ENCODE results near the gene LRRIQ4.

Gene LRRIQ4

GRCh38 chr3:169880576-169881250 is 68.0 kb downstream of the LRRIQ4 start:
- TF ChIP-seq, protein P1, sequence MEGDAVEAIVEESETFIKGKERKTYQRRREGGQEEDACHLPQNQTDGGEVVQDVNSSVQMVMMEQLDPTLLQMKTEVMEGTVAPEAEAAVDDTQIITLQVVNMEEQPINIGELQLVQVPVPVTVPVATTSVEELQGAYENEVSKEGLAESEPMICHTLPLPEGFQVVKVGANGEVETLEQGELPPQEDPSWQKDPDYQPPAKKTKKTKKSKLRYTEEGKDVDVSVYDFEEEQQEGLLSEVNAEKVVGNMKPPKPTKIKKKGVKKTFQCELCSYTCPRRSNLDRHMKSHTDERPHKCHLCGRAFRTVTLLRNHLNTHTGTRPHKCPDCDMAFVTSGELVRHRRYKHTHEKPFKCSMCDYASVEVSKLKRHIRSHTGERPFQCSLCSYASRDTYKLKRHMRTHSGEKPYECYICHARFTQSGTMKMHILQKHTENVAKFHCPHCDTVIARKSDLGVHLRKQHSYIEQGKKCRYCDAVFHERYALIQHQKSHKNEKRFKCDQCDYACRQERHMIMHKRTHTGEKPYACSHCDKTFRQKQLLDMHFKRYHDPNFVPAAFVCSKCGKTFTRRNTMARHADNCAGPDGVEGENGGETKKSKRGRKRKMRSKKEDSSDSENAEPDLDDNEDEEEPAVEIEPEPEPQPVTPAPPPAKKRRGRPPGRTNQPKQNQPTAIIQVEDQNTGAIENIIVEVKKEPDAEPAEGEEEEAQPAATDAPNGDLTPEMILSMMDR (IDR thresholded peaks at IDR 0.05; ENCODE audit: low read depth, low read length, missing control alignments): no peak
- no peak overlapping the region for H3K4me3 ChIP-seq (ENCODE audit: low read depth, low read length)
- no peak for DNase-seq (ENCODE audit: low read depth)

- no peak for DNase-seq (ENCODE audit: low read depth)
- TF ChIP-seq, protein P1 (IDR thresholded peaks at IDR 0.05; ENCODE audit: low read depth, low read length, missing control alignments): no peak
- no peak overlapping the region for H3K4me3 ChIP-seq (ENCODE audit: low read depth, low read length)
Observed at GRCh38 chr3:169886671-169887070, 74.0 kb downstream of the LRRIQ4 start.

Data from GM12864 (cell line).